ENCODE data around the gene CLTC. TPM values are rescaled to one million over a fixed set of nuclear protein-coding genes. Genes with fewer than 3 reads are reported as not detected.
A peak's percentile ranks its signal among the peaks of the same experiment; 100 is the strongest.

Gene CLTC
- polyA plus RNA-seq, 1 of the 3 experiments (the other 2 are of a cell fraction) = 160 TPM

- CTCF ChIA-PET = interaction anchor here (1.1 kb wide), 1 partner anchor 217 kb away, joined by 5 read pairs; no protein-coding TSS in a partner anchor
- TF ChIP-seq JUND (IDR thresholded peaks at IDR 0.05) (no peak), GATA2 (CRISPR knock-in tag; IDR thresholded peaks at IDR 0.05) (no peak), POLR2AphosphoS5 (IDR thresholded peaks at IDR 0.05; ENCODE audit: low read depth, low read length) (no peak), RXRA (IDR thresholded peaks at IDR 0.05; ENCODE audit: borderline replicate concordance, low read depth) (no peak), SIN3A (IDR thresholded peaks at IDR 0.05; ENCODE audit: borderline replicate concordance, low read depth, low read length) (no peak), USF2 (IDR thresholded peaks at IDR 0.05; ENCODE audit: borderline replicate concordance, low read depth, low read length) (no peak), USF1 (IDR thresholded peaks at IDR 0.05; ENCODE audit: borderline replicate concordance, low read depth) (no peak), IRF3 (IDR thresholded peaks at IDR 0.05; ENCODE audit: low read depth, low read length) (no peak), GABPA (IDR thresholded peaks at IDR 0.05; ENCODE audit: low read depth) (no peak), NRF1 (IDR thresholded peaks at IDR 0.05; ENCODE audit: low read depth, low read length) (no peak), MXI1 (IDR thresholded peaks at IDR 0.05; ENCODE audit: low read depth, low read length) (no peak), SMC3 (IDR thresholded peaks at IDR 0.05; ENCODE audit: low read depth, low read length) (no peak)
- 97% methylated on average over 1 of the region's 1 CpG for WGBS (ENCODE audit: low lambda C conversion rate)
- peaks cover 100% of the 10 kb centered on the region for H4K20me1 ChIP-seq (ENCODE audit: insufficient read depth)
- no peaks in the 10 kb centered on the region for H3K9me3 ChIP-seq
- H3K27me3 ChIP-seq (ENCODE audit: insufficient read depth) = no peaks in the 10 kb centered on the region
- DNase-seq = no peak
- H3K27ac ChIP-seq (ENCODE audit: low read depth in 2 of 2, low read length in 1 of 2) = peak overlapping the region in 1 of 2 experiments; percentile 23; a peak in 2 of 4 replicates
- peaks cover 100% of the 10 kb centered on the region for H3K79me2 ChIP-seq (ENCODE audit: insufficient read depth)
- no peaks in the 10 kb centered on the region for H3K9me2 ChIP-seq
- no peak overlapping the region for H3K4me3 ChIP-seq (ENCODE audit: low read depth in 2 of 2, low read length in 1 of 2)
- H3F3A ChIP-seq (replicated peaks; ENCODE audit: insufficient read depth) = peaks cover 30% of the 10 kb centered on the region
- H3K9ac ChIP-seq = no peak overlapping the region
- POLR2A ChIA-PET = interaction anchor here (0.7 kb wide), 1 partner anchor 25 kb away, joined by 3 read pairs; no protein-coding TSS in a partner anchor
- peaks cover 39 to 52% of the 10 kb centered on the region in 2 experiments for H3K36me3 ChIP-seq (replicated peaks in 1 of 2; ENCODE audit: control insufficient read depth in 1 of 2, insufficient read depth in 2 of 2, low read length in 1 of 2)
- H3K4me1 ChIP-seq (ENCODE audit: control insufficient read depth in 1 of 2, insufficient read depth in 2 of 2, low read depth in 1 of 2, low read length in 1 of 2) = peaks cover 2 to 15% of the 10 kb centered on the region in 2 experiments; a peak in 3 of 4 replicates
- no peak overlapping the region for H2AFZ ChIP-seq (ENCODE audit: low read depth)
- no peak overlapping the region for H3K4me2 ChIP-seq
Measured at GRCh38 chr17:59642565-59642964, 22.9 kb downstream of the CLTC start.

GRCh38 chr17:59643159-59644140 is 23.8 kb downstream of the CLTC start:
- no peak for DNase-seq
- no peak for TF ChIP-seq SMC3 (IDR thresholded peaks at IDR 0.05; ENCODE audit: low read depth, low read length)
- TF ChIP-seq TAF1 (IDR thresholded peaks at IDR 0.05; ENCODE audit: borderline replicate concordance, low read depth, low read length) = no peak
- TF ChIP-seq RFX5 (IDR thresholded peaks at IDR 0.05; ENCODE audit: low read length) = peak; percentile 94
- TF ChIP-seq ELF1 (IDR thresholded peaks at IDR 0.05) = no peak
- Histone ChIP-seq H3K4me1 (ENCODE audit: control insufficient read depth in 1 of 2, insufficient read depth in 2 of 2, low read depth in 1 of 2, low read length in 1 of 2) (peaks cover 2 to 15% of the 10 kb centered on the region in 2 experiments; a peak in 3 of 4 replicates), H3K9me3 (no peaks in the 10 kb centered on the region), H3K27me3 (ENCODE audit: insufficient read depth) (no peaks in the 10 kb centered on the region), H3K9me2 (no peaks in the 10 kb centered on the region), H3K27ac (ENCODE audit: low read depth in 2 of 2, low read length in 1 of 2) (peak overlapping the region in 1 of 2 experiments; percentile 23; a peak in 1 of 4 replicates), H2AFZ (ENCODE audit: low read depth) (no peak overlapping the region), H3F3A (replicated peaks; ENCODE audit: insufficient read depth) (peaks cover 36% of the 10 kb centered on the region), H3K36me3 (replicated peaks in 1 of 2; ENCODE audit: control insufficient read depth in 1 of 2, insufficient read depth in 2 of 2, low read length in 1 of 2) (peaks cover 48 to 58% of the 10 kb centered on the region in 2 experiments), H3K79me2 (ENCODE audit: insufficient read depth) (peaks cover 100% of the 10 kb centered on the region), H3K4me2 (no peak overlapping the region), H3K4me3 (ENCODE audit: low read depth in 2 of 2, low read length in 1 of 2) (no peak overlapping the region), H3K9ac (no peak overlapping the region), H4K20me1 (ENCODE audit: insufficient read depth) (peaks cover 100% of the 10 kb centered on the region)
- 95% methylated on average over 5 of the region's 5 CpGs for WGBS (ENCODE audit: low lambda C conversion rate)
- POLR2A ChIA-PET = no interaction called here
- CTCF ChIA-PET = interaction anchor here (0.7 to 2.4 kb wide), 7 partner anchors 8 to 216 kb away, joined by 3 to 10 read pairs (median 3); no protein-coding TSS in a partner anchor

Data from SK-N-SH (cell line).